ENCODE data around the gene AGO3. TPM values are rescaled to one million over a fixed set of nuclear protein-coding genes. Genes with fewer than 3 reads are reported as not detected.
A peak's percentile ranks its signal among the peaks of the same experiment; 100 is the strongest.

Gene AGO3
- total RNA-seq, 1 donor: 16.8 TPM

DNA sequence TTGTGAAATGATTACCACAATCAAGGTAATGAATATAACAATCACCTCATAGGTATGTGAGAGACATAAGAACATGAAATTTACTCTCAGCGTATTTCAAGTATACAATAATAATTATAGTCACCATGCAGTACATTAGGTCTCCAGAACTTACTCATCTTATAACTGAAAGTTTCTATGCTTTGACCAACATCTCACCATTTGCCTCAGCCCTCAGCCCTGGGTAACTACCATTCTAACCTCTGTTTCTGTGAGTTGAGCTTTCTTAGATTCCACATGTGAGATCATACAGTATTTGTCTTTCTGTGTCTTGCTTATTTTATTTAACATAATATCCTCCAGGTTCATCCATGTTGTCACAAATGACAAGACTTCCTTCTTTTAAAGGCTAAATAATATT, 57.3 kb downstream of the AGO3 start:
- TF ChIP-seq, protein P1, sequence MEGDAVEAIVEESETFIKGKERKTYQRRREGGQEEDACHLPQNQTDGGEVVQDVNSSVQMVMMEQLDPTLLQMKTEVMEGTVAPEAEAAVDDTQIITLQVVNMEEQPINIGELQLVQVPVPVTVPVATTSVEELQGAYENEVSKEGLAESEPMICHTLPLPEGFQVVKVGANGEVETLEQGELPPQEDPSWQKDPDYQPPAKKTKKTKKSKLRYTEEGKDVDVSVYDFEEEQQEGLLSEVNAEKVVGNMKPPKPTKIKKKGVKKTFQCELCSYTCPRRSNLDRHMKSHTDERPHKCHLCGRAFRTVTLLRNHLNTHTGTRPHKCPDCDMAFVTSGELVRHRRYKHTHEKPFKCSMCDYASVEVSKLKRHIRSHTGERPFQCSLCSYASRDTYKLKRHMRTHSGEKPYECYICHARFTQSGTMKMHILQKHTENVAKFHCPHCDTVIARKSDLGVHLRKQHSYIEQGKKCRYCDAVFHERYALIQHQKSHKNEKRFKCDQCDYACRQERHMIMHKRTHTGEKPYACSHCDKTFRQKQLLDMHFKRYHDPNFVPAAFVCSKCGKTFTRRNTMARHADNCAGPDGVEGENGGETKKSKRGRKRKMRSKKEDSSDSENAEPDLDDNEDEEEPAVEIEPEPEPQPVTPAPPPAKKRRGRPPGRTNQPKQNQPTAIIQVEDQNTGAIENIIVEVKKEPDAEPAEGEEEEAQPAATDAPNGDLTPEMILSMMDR (IDR thresholded peaks at IDR 0.05; ENCODE audit: insufficient read depth, low read depth, low read length): no peak
- DNase-seq (ENCODE audit: low read depth): no peak

DNA sequence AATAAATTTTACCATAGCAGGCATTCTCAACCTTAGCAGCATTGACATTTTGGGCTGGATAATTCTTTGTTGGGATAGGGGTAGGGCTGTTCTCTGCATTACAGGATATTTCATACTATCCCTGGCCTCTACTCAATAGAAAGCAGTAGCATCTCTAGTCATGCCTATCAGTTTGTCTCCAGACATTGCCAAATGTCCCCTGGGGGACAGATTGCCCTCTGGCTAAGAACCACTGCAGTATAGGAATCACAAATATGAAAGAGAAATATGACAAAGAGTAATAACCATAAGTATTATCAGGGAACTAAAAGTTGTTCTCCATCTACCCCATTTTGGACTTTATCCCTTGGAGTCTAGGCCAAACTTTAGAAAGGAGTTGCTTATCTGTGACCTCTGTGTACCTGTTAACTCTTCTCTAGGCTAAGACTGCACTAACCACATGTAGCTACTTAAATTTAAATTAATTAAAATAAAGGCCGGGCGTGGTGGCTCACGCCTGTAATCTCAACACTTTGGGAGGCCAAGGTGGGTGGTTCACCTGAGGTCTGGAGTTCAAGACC, 76.1 kb downstream of the AGO3 start:
- DNase-seq (ENCODE audit: low read depth): no peak
- TF ChIP-seq, protein P1 (IDR thresholded peaks at IDR 0.05; ENCODE audit: insufficient read depth, low read depth, low read length): no peak
- H3K4me3 ChIP-seq (ENCODE audit: low read depth, low read length): no peak overlapping the region

More for the DNA sequence above, 57.3 kb downstream of the AGO3 start:
- H3K4me3 ChIP-seq (ENCODE audit: low read depth, low read length): no peak overlapping the region

DNA sequence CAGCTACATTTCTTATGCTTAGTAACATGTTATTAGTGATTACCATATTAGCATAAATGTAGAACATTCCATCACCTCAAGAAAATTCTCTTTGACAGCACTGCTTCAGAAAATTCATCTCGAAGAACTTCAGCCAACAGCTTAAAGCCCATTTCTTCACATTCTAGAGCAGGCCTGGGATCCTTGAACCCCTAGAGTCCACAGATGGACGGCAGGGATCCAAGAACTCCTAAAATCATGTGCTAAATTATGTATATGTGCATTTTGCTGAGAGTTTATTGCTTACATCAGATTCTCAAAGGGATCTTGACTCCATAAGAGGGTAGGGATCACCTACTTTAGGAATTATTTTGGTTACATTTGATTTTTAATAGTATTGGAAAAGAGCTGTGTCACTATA, 76.8 kb downstream of the AGO3 start:
- TF ChIP-seq, protein P1 (IDR thresholded peaks at IDR 0.05; ENCODE audit: insufficient read depth, low read depth, low read length): no peak
- DNase-seq (ENCODE audit: low read depth): no peak
- no peak overlapping the region for H3K4me3 ChIP-seq (ENCODE audit: low read depth, low read length)

DNA sequence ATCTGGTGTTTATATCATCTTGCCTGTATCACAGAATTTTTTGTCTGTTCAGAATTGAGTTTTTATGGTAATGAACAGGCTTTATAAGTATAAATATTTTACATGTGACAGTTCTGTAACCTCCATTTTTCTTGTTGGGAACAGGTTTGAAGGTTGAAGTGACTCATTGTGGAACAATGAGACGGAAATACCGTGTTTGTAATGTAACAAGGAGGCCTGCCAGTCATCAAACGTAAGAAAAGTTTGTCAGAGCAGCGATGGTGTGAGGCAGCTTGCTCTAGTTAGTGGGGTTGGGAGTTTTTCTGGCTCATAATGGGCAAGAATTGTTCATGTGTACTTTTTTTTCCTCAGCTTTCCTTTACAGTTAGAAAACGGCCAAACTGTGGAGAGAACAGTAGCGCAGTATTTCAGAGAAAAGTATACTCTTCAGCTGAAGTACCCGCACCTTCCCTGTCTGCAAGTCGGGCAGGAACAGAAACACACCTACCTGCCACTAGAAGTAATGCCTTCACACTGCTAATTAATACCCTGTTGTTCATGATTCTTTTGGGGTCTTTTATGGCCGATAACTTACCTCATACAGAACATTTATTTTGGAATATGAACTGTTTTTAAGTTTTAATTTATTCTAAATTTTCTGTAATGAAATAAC, 77.8 kb downstream of the AGO3 start:
- DNase-seq (ENCODE audit: low read depth): peak; percentile 46

DNA sequence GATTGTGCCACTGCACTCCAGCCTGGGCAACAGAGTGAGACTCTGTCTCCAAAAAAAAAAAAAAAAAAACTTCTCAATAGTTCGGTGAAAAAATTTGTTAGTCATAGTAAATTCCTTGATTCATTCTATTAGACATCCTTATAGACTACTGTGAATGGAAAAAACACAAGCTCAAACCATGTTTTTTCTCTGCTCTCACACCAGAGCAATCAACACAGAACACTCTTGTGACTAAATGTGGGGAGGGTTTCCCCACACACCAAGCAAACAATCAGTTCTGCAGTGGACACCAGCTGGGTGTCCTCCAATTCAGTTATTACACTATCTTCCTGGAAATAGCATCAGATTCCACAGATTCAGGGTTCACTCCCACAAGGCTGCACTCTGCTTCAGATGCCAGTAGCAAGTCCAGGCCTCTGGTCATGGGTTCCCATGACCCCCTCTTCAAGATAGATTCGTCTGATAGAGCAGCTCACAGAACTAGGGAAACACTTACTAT, 83.9 kb downstream of the AGO3 start:
- TF ChIP-seq, protein P1 (IDR thresholded peaks at IDR 0.05; ENCODE audit: insufficient read depth, low read depth, low read length): no peak
- H3K4me3 ChIP-seq (ENCODE audit: low read depth, low read length): no peak overlapping the region
- DNase-seq (ENCODE audit: low read depth): peak; percentile 44

More for the DNA sequence above, 77.8 kb downstream of the AGO3 start:
- TF ChIP-seq, protein P1 (IDR thresholded peaks at IDR 0.05; ENCODE audit: insufficient read depth, low read depth, low read length): no peak
- H3K4me3 ChIP-seq (ENCODE audit: low read depth, low read length): no peak overlapping the region

DNA sequence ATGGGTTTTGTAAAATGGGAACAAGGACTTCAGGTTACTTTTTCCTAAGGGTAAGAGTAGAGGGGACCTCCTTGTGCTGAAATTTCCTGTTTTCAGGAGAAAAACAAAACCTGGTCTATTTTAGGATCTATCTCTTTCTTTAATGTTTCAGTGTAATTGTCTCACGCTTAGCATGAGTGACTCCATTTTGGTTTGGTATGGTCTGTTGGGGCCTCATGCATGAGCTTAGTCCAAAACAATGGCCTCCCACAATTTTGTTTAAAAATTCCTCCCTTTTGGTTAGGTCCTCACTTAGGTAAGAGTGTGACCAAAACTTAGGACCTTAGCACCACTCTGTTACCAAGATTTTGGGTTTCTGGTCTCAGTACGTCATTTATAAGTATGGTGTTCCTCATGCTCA, 85.8 kb downstream of the AGO3 start:
- no peak for DNase-seq (ENCODE audit: low read depth)
- no peak overlapping the region for H3K4me3 ChIP-seq (ENCODE audit: low read depth, low read length)
- TF ChIP-seq, protein P1 (IDR thresholded peaks at IDR 0.05; ENCODE audit: insufficient read depth, low read depth, low read length): no peak
